ENCODE data around the gene TSC1.

TSC1 gene

DNA sequence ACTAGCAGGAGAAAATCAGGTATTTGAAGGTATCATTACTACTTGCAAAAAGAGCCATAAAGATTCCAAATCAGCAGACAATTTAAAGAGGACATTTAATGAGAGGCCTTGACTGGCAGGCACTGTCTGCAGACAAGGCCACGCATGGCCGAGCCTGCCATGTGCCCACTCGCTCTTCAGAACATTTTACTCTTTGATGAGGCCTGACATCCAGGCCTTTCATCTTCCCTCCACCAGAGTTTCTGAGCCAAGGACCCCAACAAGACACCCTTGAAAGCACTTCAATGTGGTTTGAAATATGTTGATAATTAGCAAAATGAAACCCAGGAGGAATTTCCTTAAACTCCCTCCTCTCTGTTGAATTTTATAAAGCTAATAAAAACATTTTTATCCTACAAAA, 82.8 kb downstream of the TSC1 start:
- no peak for DNase-seq (ENCODE audit: low read depth)

- no peak for DNase-seq (ENCODE audit: low read depth)
These were observed 85.7 kb downstream of the TSC1 start for GRCh38 chr9:132858751-132859150.

- DNase-seq (ENCODE audit: low read depth) = no peak
These were observed 86.6 kb downstream of the TSC1 start for GRCh38 chr9:132857616-132858342.

DNA sequence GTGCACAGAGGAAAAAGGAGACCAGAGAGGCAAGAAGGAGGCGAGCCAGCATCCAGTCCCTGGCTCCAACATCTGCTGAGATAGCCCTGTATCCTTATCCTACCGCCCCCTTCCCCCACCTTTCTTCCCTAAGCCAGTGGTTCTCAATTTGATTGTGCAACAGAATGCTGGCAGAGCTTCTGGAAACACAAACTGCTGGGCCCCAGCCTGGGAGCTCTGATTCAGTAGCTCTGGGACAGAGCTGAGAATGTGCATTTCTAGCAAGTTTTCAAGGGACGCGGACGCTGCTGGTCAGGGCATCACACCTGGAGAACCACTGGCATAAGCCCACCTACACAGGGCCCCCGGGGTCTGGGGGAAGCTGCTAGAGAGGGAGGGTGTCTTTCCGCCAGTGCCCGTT, 87.4 kb downstream of the TSC1 start:
- DNase-seq (ENCODE audit: low read depth) = peak; percentile 50

- DNase-seq (ENCODE audit: low read depth) = no peak
These were observed 88.5 kb downstream of the TSC1 start for GRCh38 chr9:132855904-132856303.

DNA sequence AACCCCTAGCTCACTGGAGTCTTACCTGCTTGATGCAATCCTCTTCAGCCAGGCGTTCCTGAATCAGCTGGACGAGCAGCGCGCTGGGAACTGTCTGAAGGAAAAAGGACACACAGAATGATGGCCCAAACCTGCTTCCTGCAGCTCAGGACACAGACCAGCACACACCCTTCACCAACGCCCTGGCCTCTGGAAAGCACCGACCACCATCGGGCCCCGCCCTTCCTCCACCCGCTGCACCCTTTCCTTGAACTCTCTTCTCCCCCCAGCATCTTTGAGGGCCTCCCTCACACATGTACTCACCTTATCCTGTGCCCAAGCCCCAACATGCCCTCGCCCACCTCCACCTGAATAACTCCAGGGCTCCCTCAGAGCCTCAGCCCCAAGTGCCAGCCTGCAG, 89.6 kb downstream of the TSC1 start:
- no peak for DNase-seq (ENCODE audit: low read depth)

- no peak for DNase-seq (ENCODE audit: low read depth)
These were observed 90.9 kb downstream of the TSC1 start for GRCh38 chr9:132853482-132853881.

DNA sequence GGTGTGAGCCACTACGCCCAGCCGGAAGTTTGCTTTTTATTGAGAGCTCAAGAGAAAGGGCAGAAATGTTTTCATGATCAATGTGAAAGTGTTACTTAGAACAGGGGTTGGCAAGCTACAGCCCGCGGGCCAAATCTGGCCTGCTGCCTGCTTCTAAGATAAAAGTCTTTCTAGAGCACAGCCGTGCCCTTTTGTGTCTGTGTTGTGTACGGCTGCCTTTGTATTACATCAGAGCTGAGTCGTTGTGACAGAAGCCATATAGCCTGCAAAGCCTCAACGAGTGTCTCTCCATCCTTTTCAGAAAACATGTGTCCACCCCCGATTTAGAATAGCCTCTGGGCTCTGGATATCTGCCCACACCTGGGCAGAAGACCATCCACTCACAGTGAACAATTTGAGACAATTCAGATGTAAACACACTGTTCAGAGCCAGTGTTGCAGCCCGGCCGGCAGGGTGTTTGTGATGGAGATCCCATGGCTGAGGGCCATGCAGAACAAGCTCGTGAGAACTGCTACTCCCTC, 95.2 kb downstream of the TSC1 start:
- no peak for DNase-seq (ENCODE audit: low read depth)

DNA sequence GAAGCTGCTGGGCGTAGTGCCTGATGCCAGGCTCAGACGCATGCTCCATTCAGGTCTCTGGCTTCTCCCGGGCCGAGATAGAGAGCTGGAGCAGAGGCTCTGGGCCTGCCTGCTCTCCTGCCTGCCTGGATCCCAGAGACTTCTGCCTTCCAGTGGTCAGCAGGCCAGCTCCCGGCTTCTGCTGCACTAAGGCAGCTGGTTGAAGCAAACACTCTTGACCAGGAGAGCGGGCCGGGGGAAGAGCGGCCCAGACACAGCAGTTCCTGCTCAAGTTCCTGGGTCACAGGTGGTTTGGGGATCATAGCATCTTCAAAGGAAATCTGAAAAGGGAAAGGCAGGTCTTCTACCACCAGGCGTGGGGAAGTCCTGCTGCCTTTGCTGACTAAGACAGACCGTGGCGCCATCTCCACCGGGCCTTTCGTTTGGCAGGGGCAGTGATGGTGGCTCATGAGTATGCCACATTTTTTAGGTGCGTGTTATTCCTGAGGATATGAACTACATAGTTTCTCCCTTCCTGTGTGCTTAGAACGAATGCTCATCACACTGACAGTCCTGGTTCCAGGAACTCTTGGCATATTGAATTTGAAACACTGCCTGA, 97.4 kb downstream of the TSC1 start:
- no peak for DNase-seq (ENCODE audit: low read depth)

DNA sequence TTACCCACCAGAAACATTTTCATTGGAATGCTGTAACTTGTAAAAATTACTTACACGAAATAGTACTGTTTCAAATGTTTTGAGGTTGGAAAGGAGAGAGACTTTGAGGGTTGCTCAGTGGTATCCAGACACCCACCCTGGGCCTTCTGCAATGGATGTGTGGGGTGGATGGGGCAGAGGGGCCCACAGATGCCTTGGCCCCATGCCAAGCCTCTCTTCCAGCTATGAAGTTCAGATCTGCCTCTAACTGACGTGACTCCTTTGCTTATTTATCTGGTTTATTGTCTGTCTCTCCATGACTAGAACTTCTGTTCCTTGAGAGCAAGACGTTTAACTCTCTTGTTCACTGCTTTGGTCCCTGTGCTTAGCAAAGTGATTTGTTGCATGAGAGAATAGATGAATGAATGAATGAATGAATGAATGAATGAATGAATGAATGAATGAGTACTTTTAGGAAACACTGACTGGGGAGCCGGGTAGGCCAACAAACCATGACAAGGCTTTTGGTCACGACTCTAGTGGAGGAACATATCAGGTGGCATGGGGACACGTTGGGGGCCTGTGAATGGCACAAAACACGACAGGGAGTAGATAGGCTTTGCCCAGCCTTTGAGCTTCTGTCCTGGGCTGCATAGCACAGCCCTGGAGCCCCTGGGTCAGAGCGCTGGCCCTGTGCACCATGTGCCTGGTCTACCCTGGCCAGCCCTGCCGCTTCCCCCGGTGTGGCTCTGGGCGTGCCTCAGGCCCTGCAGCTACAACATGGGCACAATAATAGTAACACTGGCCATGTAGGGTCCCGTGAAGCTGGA, 98.1 kb downstream of the TSC1 start:
- DNase-seq (ENCODE audit: low read depth) = no peak

- DNase-seq (ENCODE audit: low read depth) = no peak
These were observed 102.0 kb downstream of the TSC1 start for GRCh38 chr9:132842124-132843044.

Measured in GM04503 (cell line).